Muscle of leg (tissue), 16 donors: ENCODE results near the gene CACNA1S. TPM values are rescaled to one million over a fixed set of nuclear protein-coding genes. Genes with fewer than 3 reads are reported as not detected.

Experiments
- DNase-seq: peaks from one replicate; pipeline ENCODE4 v3.0.0; 2013
- H3K27ac ChIP-seq: one replicate; pipeline ENCODE4 v1.5.1; 2013; ENCODE audit warnings: mild to moderate bottlenecking, low read length, control low read depth
- H3K27me3 ChIP-seq: one replicate; pipeline ENCODE4 v1.6.1; 2013; ENCODE audit warnings: low read length; ENCODE audit not compliant: control insufficient read depth, insufficient read depth
- H3K36me3 ChIP-seq: one replicate; pipeline ENCODE4 v1.6.1; 2013; ENCODE audit warnings: low read length; ENCODE audit not compliant: control insufficient read depth, insufficient read depth
- H3K4me1 ChIP-seq: one replicate; pipeline ENCODE4 v1.6.1; 2013; ENCODE audit warnings: low read length; ENCODE audit not compliant: control insufficient read depth, insufficient read depth
- H3K4me3 ChIP-seq: one replicate; pipeline ENCODE4 v1.5.1; 2013; ENCODE audit warnings: low read length, control low read depth
- H3K9me3 ChIP-seq: replicated peaks from 2 replicates; pipeline ENCODE4 v1.6.1; 2013; ENCODE audit warnings: low read depth, low read length; ENCODE audit not compliant: control insufficient read depth
- WGBS: methylation state at CpG from one replicate; pipeline ENCODE4 v1.1.5; 2013; ENCODE audit warnings: missing lambda C conversion rate; ENCODE audit not compliant: insufficient coverage; 5-methylcytosine and 5-hydroxymethylcytosine counted together
- long read RNA-seq, 11 donors: transcript quantifications; one replicate each; lab custom pipeline, GENCODE V29; 2026
- polyA plus RNA-seq, 8 donors: library from polyadenylated mRNA; unstranded; fragments of 120-200 nt; gene quantifications; one replicate each; pipeline versions ENCODE4 v1.2.1 to v1.2.3, GENCODE V29; 2013; ENCODE audit warnings: inconsistent platforms in 1 of 8, low replicate concordance in 1 of 8; ENCODE audit not compliant: insufficient read length in 8 of 8, insufficient read depth in 1 of 8
- total RNA-seq: library from RNA; stranded (reverse); fragments of 120-200 nt; gene quantifications from one replicate; pipeline ENCODE4 v1.2.4, GENCODE V29; 2013

CACNA1S gene
- 26.1 TPM for total RNA-seq
- 10 to 100 TPM; 31.7 to 55.2 (median 42.3) TPM for polyA plus RNA-seq
- long read RNA-seq, donor 1, result 0 reads
- long read RNA-seq, donor 2, result 0 reads
- long read RNA-seq, donor 3, full-length matches to known transcripts, result 1 of 9 reads
- long read RNA-seq, donor 3, partial matches to known transcripts, result 8 of 9 reads
- long read RNA-seq, donor 3, other reads (novel, unspliced or antisense), result 0 of 9 reads
- long read RNA-seq, donor 4, partial matches to known transcripts, result 5 of 5 reads
- long read RNA-seq, donor 4, other reads (novel, unspliced or antisense), result 0 of 5 reads
- long read RNA-seq, donor 5, result 0 reads
- long read RNA-seq, donor 6, partial matches to known transcripts, result 8 of 8 reads
- long read RNA-seq, donor 6, other reads (novel, unspliced or antisense), result 0 of 8 reads
- long read RNA-seq, donor 7, full-length matches to known transcripts, result 1 of 7 reads
- long read RNA-seq, donor 7, partial matches to known transcripts, result 6 of 7 reads
- long read RNA-seq, donor 7, other reads (novel, unspliced or antisense), result 0 of 7 reads
- long read RNA-seq, donor 8, result 0 reads
- long read RNA-seq, donor 9, full-length matches to known transcripts, result 1 of 1 reads
- long read RNA-seq, donor 9, partial matches to known transcripts, result 0 of 1 reads
- long read RNA-seq, donor 9, other reads (novel, unspliced or antisense), result 0 of 1 reads
- long read RNA-seq, donor 10, partial matches to known transcripts, result 8 of 8 reads
- long read RNA-seq, donor 10, other reads (novel, unspliced or antisense), result 0 of 8 reads
- long read RNA-seq, donor 11, result 0 reads

- H3K27me3 ChIP-seq, result peaks cover 19% of the 10 kb centered on the region
- H3K4me1 ChIP-seq, result peaks cover 58% of the 10 kb centered on the region
Measured at GRCh38 chr1:201112173-201112731, at the start of gene CACNA1S. Gene CACNA1S, minus strand, starts transcription at chr1:201112426. Its CDS starts 87 bp downstream, at chr1:201112339.

GRCh38 chr1:201157949-201158348 is 45.7 kb upstream of the CACNA1S start:
- WGBS, result 95% methylated on average over 2 of the region's 2 CpGs
- Histone ChIP-seq H3K27ac (no peak overlapping the region), H3K4me3 (no peak overlapping the region)

More at GRCh38 chr1:201112173-201112731, at the start of gene CACNA1S:
- peaks cover 4% of the 10 kb centered on the region for H3K36me3 ChIP-seq
- no peaks in the 10 kb centered on the region for H3K9me3 ChIP-seq
- peak within 1 kb of the TSS; percentile 40 for H3K4me3 ChIP-seq
- 60% methylated on average over 1 of the region's 9 CpGs for WGBS
- peak; percentile 72 for DNase-seq
- H3K27ac ChIP-seq, result peak within 1 kb of the TSS; percentile 84

GRCh38 chr1:201156819-201157218 is 44.6 kb upstream of the CACNA1S start:
- peaks cover 4% of the 10 kb centered on the region for H3K36me3 ChIP-seq
- DNase-seq, result no peak
- no peak overlapping the region for H3K4me3 ChIP-seq
- H3K9me3 ChIP-seq, result no peaks in the 10 kb centered on the region
- H3K4me1 ChIP-seq, result peaks cover 11% of the 10 kb centered on the region
- no peaks in the 10 kb centered on the region for H3K27me3 ChIP-seq
- no peak overlapping the region for H3K27ac ChIP-seq

More at GRCh38 chr1:201157949-201158348, 45.7 kb upstream of the CACNA1S start:
- Histone ChIP-seq H3K9me3 (no peaks in the 10 kb centered on the region), H3K27me3 (no peaks in the 10 kb centered on the region), H3K36me3 (no peaks in the 10 kb centered on the region), H3K4me1 (peaks cover 11% of the 10 kb centered on the region)
- no peak for DNase-seq

- Histone ChIP-seq H3K9me3 (no peaks in the 10 kb centered on the region), H3K27ac (no peak overlapping the region), H3K4me1 (peaks cover 11% of the 10 kb centered on the region), H3K4me3 (no peak overlapping the region), H3K36me3 (peaks cover 8% of the 10 kb centered on the region), H3K27me3 (no peaks in the 10 kb centered on the region)
- 85% methylated on average over 2 of the region's 3 CpGs for WGBS
- DNase-seq, result no peak
Measured at GRCh38 chr1:201156346-201156745, 44.1 kb upstream of the CACNA1S start.

- no peaks in the 10 kb centered on the region for H3K9me3 ChIP-seq
- H3K4me3 ChIP-seq, result no peak overlapping the region
- no peak for DNase-seq
- peaks cover 11% of the 10 kb centered on the region for H3K4me1 ChIP-seq
- H3K27ac ChIP-seq, result no peak overlapping the region
- no CpG with 5 or more reads among the region's 2 CpGs for WGBS
- no peaks in the 10 kb centered on the region for H3K27me3 ChIP-seq
- peaks cover 17% of the 10 kb centered on the region for H3K36me3 ChIP-seq
Measured at GRCh38 chr1:201155354-201155753, 43.1 kb upstream of the CACNA1S start.

GRCh38 chr1:201154389-201155165 is 42.4 kb upstream of the CACNA1S start, which contains the start of gene TMEM9:
Gene TMEM9, minus strand, starts transcription at chr1:201154474. Its CDS starts 551 bp downstream, at chr1:201153923.
- peak within 1 kb of the TSS; percentile 78 for H3K27ac ChIP-seq
- no peaks in the 10 kb centered on the region for H3K27me3 ChIP-seq
- H3K4me1 ChIP-seq, result peaks cover 11% of the 10 kb centered on the region
- H3K4me3 ChIP-seq, result peak within 1 kb of the TSS; percentile 86
- no peaks in the 10 kb centered on the region for H3K9me3 ChIP-seq
- 0% methylated on average over 19 of the region's 31 CpGs for WGBS
- peaks cover 23% of the 10 kb centered on the region for H3K36me3 ChIP-seq
- peak; percentile 99 for DNase-seq

- peak overlapping the region; percentile 44 for H3K27ac ChIP-seq
- no peaks in the 10 kb centered on the region for H3K9me3 ChIP-seq
- DNase-seq, result no peak
- peaks cover 31% of the 10 kb centered on the region for H3K36me3 ChIP-seq
- WGBS, result 0% methylated on average over 28 of the region's 37 CpGs
- no peaks in the 10 kb centered on the region for H3K27me3 ChIP-seq
- H3K4me1 ChIP-seq, result peaks cover 11% of the 10 kb centered on the region
- H3K4me3 ChIP-seq, result peak overlapping the region; percentile 86
Measured at GRCh38 chr1:201153474-201154388, 41.5 kb upstream of the CACNA1S start.

GRCh38 chr1:201149400-201149799 is 37.2 kb upstream of the CACNA1S start:
- DNase-seq, result no peak
- Histone ChIP-seq H3K36me3 (peaks cover 74% of the 10 kb centered on the region), H3K4me3 (no peak overlapping the region), H3K4me1 (peaks cover 5% of the 10 kb centered on the region), H3K27ac (no peak overlapping the region), H3K27me3 (no peaks in the 10 kb centered on the region), H3K9me3 (no peaks in the 10 kb centered on the region)
- WGBS, result 44% methylated on average over 3 of the region's 4 CpGs
